Activated naive CD8-positive, alpha-beta T cell treated with anti-CD3 and anti-CD28 coated beads, Interleukin-2, amount 50 U/mL, for 24 hours (primary cell): ENCODE data around the gene UST.

Experiments
- ATAC-seq: fragments of 150-1000 bp; cut with Tn5 transposase; one replicate; pipeline ENCODE4 v1.10.0; 2021
- DNase-seq: peaks from one replicate; pipeline ENCODE4 v3.0.0; 2021
- H3K27ac Mint-ChIP-seq: one replicate; pipeline ENCODE4 v1.8.0; 2021; ENCODE audit warnings: mild to moderate bottlenecking, mixed read lengths
- H3K27me3 Mint-ChIP-seq: one replicate; pipeline ENCODE4 v1.8.0; 2021; ENCODE audit warnings: mixed read lengths
- H3K36me3 Mint-ChIP-seq: one replicate; pipeline ENCODE4 v1.8.0; 2021; ENCODE audit warnings: low read depth, mixed read lengths
- H3K4me1 Mint-ChIP-seq: one replicate; pipeline ENCODE4 v1.8.0; 2021; ENCODE audit warnings: mixed read lengths
- H3K4me3 Mint-ChIP-seq: one replicate; pipeline ENCODE4 v1.8.0; 2021; ENCODE audit warnings: mild to moderate bottlenecking, moderate library complexity, mixed read lengths
- H3K9me3 Mint-ChIP-seq: one replicate; pipeline ENCODE4 v1.8.0; 2021; ENCODE audit warnings: mixed read lengths

The UST gene

GRCh38 chr6:149122850-149123821, 376.3 kb downstream of the UST start:
- Mint-ChIP-seq H3K27me3 (no peaks in the 10 kb centered on the region), H3K36me3 (no peaks in the 10 kb centered on the region), H3K27ac (peak overlapping the region; percentile 76), H3K4me3 (no peak overlapping the region), H3K9me3 (peaks cover 23% of the 10 kb centered on the region), H3K4me1 (peaks cover 39% of the 10 kb centered on the region)
- ATAC-seq (no peak), DNase-seq (no peak)

GRCh38 chr6:149125309-149125708, 378.5 kb downstream of the UST start:
- Mint-ChIP-seq H3K27ac (no peak overlapping the region), H3K4me1 (peaks cover 53% of the 10 kb centered on the region), H3K36me3 (no peaks in the 10 kb centered on the region), H3K4me3 (no peak overlapping the region), H3K9me3 (peaks cover 23% of the 10 kb centered on the region), H3K27me3 (no peaks in the 10 kb centered on the region)
- DNase-seq (no peak), ATAC-seq (no peak)
